Measurements from ENCODE around the gene FFAR3. TPM values are rescaled to one million over a fixed set of nuclear protein-coding genes. Genes with fewer than 3 reads are reported as not detected.

FFAR3 gene
- total RNA-seq, 4 donors from 2014 or later = not detected

DNA sequence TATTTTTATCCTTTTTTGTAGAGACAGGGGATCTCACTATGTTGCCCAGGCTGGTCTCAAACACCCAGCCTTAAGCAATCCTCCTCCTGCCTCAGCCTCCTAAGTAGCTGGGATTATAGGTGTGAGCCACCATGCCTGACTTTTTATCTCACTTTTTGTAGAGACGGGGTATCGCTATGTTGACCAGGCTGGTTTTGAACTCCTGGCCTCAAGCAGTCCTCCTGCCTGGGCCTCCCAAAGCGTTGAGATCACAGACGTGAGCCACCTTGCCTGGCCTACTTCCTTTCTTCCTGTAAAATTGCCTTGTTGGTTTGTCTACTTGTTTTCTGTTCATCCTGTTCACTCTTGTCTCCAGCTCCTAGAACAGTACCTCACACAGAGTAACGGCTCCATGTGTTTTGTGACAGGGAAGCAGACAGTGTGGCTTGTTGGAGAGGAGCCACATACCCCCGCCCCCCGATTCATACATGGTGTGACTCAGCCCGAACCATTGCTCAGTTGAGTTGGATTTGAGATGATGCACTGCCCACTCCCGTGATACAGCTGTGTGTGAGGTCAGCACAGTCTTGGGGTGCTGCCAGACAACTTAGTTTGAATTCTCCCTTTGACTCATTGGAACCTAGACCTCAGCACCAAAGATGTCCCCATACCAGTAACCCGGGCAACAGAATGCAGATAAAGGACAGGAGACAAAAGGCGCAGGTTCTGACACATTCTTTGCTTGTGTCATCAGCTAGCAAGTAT lies 46.8 kb downstream of the FFAR3 start:
- WGBS = 42% methylated on average over 11 of the region's 11 CpGs
- Histone ChIP-seq H3K27ac (no peak overlapping the region), H3K4me1 (no peaks in the 10 kb centered on the region), H3K27me3 (no peaks in the 10 kb centered on the region), H3K4me3 (no peak overlapping the region), H3K36me3 (no peaks in the 10 kb centered on the region), H3K9me3 (no peaks in the 10 kb centered on the region)
- TF ChIP-seq, protein P1, sequence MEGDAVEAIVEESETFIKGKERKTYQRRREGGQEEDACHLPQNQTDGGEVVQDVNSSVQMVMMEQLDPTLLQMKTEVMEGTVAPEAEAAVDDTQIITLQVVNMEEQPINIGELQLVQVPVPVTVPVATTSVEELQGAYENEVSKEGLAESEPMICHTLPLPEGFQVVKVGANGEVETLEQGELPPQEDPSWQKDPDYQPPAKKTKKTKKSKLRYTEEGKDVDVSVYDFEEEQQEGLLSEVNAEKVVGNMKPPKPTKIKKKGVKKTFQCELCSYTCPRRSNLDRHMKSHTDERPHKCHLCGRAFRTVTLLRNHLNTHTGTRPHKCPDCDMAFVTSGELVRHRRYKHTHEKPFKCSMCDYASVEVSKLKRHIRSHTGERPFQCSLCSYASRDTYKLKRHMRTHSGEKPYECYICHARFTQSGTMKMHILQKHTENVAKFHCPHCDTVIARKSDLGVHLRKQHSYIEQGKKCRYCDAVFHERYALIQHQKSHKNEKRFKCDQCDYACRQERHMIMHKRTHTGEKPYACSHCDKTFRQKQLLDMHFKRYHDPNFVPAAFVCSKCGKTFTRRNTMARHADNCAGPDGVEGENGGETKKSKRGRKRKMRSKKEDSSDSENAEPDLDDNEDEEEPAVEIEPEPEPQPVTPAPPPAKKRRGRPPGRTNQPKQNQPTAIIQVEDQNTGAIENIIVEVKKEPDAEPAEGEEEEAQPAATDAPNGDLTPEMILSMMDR (IDR thresholded peaks at IDR 0.05) = no peak
- TF ChIP-seq POLR2A (IDR thresholded peaks at IDR 0.05) (no peak), POLR2AphosphoS5 (IDR thresholded peaks at IDR 0.05) (no peak), EP300 (IDR thresholded peaks at IDR 0.05) (no peak)
- DNase-seq (ENCODE audit: low spot score in 2 of 2) = no peak

DNA sequence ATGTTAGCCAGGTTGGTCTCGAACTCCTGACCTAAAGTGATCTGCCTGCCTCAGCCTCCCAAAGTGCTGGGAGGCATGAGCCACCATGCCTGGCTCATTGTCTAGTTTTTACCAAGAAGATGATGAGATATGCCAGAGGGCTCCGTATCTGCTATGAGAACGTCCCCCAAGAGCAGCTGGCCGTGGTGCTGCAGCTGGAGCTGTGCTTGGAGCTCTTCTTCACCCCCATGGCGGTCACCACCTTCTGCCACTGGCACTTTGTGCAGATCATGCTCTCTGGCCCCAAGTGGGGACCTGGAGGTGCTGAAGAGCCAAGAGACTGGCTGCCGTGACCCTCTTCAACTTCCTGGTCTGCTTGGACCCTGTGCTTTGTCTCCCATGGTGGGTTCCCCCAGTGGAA lies 49.4 kb downstream of the FFAR3 start:
- Histone ChIP-seq H3K4me1 (no peaks in the 10 kb centered on the region), H3K27me3 (peaks cover 6% of the 10 kb centered on the region), H3K27ac (no peak overlapping the region), H3K36me3 (no peaks in the 10 kb centered on the region), H3K4me3 (no peak overlapping the region), H3K9me3 (no peaks in the 10 kb centered on the region)
- 78% methylated on average over 6 of the region's 6 CpGs for WGBS
- TF ChIP-seq EP300 (IDR thresholded peaks at IDR 0.05) (no peak), POLR2AphosphoS5 (IDR thresholded peaks at IDR 0.05) (no peak), POLR2A (IDR thresholded peaks at IDR 0.05) (no peak)
- TF ChIP-seq, protein P1 (IDR thresholded peaks at IDR 0.05) = no peak
- DNase-seq (ENCODE audit: low spot score in 2 of 2) = peak in 1 of 2 donors; percentile 56

DNA sequence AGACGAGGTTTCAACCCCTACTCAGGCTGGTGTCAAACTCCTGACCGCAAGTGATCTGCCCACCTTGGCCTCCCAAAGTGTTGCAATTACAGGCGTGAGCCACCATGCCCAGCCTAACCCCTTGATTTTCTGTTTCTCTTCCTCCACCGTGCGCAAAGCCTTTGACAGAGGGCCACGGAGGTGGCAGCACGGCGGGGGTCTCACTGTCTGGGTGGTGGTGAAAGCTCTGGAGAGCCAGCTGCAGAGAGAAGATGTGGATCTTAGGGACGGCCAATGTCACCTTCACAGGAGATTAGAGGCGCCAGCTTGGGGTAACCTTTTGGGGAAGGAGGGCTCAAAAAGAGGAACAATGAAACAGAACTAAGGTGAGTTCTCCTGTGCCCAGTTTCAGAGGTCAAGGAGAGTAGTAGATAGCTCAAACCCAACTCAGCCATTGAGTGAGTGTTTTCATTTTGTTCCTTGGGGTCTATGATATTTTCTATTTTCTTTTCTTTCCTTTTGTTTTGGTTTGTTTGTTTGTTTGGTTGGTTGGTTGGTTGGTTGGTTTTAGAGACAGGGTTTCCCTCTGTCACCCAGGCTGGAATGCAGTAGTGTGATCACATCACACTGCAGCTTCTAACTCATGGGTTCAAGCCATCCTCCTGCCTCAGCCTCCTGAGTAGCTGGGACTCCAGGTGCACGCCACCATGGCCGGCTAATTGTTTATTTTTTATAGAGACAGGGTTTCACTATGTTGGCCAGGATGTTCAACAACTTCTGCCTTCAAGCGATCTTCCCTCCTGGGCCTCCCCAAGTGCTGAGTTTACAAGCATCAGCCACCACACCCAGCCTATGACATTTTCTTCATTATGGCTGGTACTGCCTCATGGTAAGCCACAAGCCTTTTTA lies 50.3 kb downstream of the FFAR3 start:
- no peak overlapping the region for H3K27ac ChIP-seq
- H3K9me3 ChIP-seq = no peaks in the 10 kb centered on the region
- no peaks in the 10 kb centered on the region for H3K36me3 ChIP-seq
- peaks cover 7% of the 10 kb centered on the region for H3K27me3 ChIP-seq
- DNase-seq (ENCODE audit: low spot score in 2 of 2) = peak in 1 of 2 donors; percentile 41
- no peak overlapping the region for H3K4me3 ChIP-seq
- TF ChIP-seq POLR2AphosphoS5 (IDR thresholded peaks at IDR 0.05) (no peak), POLR2A (IDR thresholded peaks at IDR 0.05) (no peak), EP300 (IDR thresholded peaks at IDR 0.05) (no peak)
- TF ChIP-seq, protein P1 (IDR thresholded peaks at IDR 0.05) = no peak
- 88% methylated on average over 13 of the region's 13 CpGs for WGBS
- no peaks in the 10 kb centered on the region for H3K4me1 ChIP-seq

DNA sequence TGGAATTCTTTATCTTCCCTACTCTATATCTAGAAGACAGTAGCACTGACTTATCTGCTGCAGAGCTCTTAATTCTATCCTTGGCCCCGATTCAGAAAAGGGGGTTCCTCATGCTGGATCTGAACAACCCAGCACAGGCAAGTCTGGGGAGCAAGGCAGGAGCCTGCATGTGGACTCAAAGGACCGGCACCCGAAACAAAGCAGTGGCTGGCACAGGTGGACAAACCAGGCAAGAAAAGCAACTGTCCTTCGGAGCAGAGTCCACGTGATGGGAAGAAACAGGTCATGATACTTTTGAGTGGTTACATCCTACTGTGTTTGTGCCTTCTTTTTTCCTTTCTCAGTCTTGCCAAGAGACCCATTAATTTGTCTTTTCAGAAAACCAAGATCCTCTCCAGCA lies 50.9 kb downstream of the FFAR3 start:
- DNase-seq (ENCODE audit: low spot score in 2 of 2) = peak in 1 of 2 donors; percentile 31
- 85% methylated on average over 5 of the region's 5 CpGs for WGBS
- H3K27me3 ChIP-seq = peaks cover 13% of the 10 kb centered on the region
- H3K36me3 ChIP-seq = no peaks in the 10 kb centered on the region
- no peak overlapping the region for H3K27ac ChIP-seq
- TF ChIP-seq, protein P1 (IDR thresholded peaks at IDR 0.05) = no peak
- TF ChIP-seq POLR2AphosphoS5 (IDR thresholded peaks at IDR 0.05) = no peak
- no peak for TF ChIP-seq EP300 (IDR thresholded peaks at IDR 0.05)
- TF ChIP-seq POLR2A (IDR thresholded peaks at IDR 0.05) = no peak
- H3K4me1 ChIP-seq = no peaks in the 10 kb centered on the region
- H3K9me3 ChIP-seq = no peaks in the 10 kb centered on the region
- no peak overlapping the region for H3K4me3 ChIP-seq

Other genes with a start within 250 kb of the FFAR3 start
- gene FXYD3, start 242.6 kb upstream of the FFAR3 start, total RNA-seq = 100 to 1,000 TPM; 383 to 765 (median 575) TPM
- gene LGI4, start 223.4 kb upstream of the FFAR3 start, total RNA-seq = 10 to 100 TPM in 1 of 4 donors, 1 to 10 TPM in 3; 4.3 to 11.8 (median 7.8) TPM
- gene FXYD1, start 219.6 kb upstream of the FFAR3 start, total RNA-seq = 10 to 100 TPM in 1 of 4 donors, 1 to 10 TPM in 3; 2.0 to 10.9 (median 6.7) TPM
- gene FXYD7, start 215.2 kb upstream of the FFAR3 start, total RNA-seq = 1 to 10 TPM in 1 of 4 donors, not detected in 3; 2.2 TPM
- gene FXYD5, start 203.7 kb upstream of the FFAR3 start, total RNA-seq = 10 to 100 TPM; 29.8 to 64.8 (median 37.7) TPM
- not detected for gene FAM187B, start 129.7 kb upstream of the FFAR3 start, total RNA-seq
- 100 to 1,000 TPM in 1 of 4 donors, 10 to 100 TPM in 3; 67.4 to 105 (median 80.8) TPM for gene LSR, start 109.5 kb upstream of the FFAR3 start, total RNA-seq
- 100 to 1,000 TPM; 111 to 178 (median 122) TPM for gene USF2, start 89.5 kb upstream of the FFAR3 start, total RNA-seq
- 1 to 10 TPM in 2 of 4 donors, not detected in 2; 1.4 to 1.5 TPM for gene HAMP, start 75.9 kb upstream of the FFAR3 start, total RNA-seq
- gene MAG, start 66.3 kb upstream of the FFAR3 start, total RNA-seq = not detected
- not detected for gene CD22, start 29.3 kb upstream of the FFAR3 start, total RNA-seq
- not detected for gene FFAR1, start 10.6 kb upstream of the FFAR3 start, total RNA-seq
- not detected for gene GPR42, start 12.6 kb downstream of the FFAR3 start, total RNA-seq
- under 1 TPM in 3 of 4 donors, not detected in 1; 0.29 to 0.64 (median 0.30) TPM for gene FFAR2, start 89.8 kb downstream of the FFAR3 start, total RNA-seq
- over 10,000 TPM in 2 of 4 donors, 1,000 to 10,000 TPM in 2; 1,056 to 12,237 (median 8,197) TPM for gene KRTDAP, start 132.0 kb downstream of the FFAR3 start, total RNA-seq
- gene DMKN, start 155.2 kb downstream of the FFAR3 start, total RNA-seq = 1,000 to 10,000 TPM; 2,237 to 6,229 (median 5,437) TPM
- 1,000 to 10,000 TPM in 3 of 4 donors, 100 to 1,000 TPM in 1; 308 to 1,594 (median 1,430) TPM for gene SBSN, start 169.9 kb downstream of the FFAR3 start, total RNA-seq
- gene GAPDHS, start 175.0 kb downstream of the FFAR3 start, total RNA-seq = 1 to 10 TPM; 4.1 to 8.4 (median 6.4) TPM
- 100 to 1,000 TPM in 3 of 4 donors, 10 to 100 TPM in 1; 67.5 to 158 (median 118) TPM for gene TMEM147, start 187.2 kb downstream of the FFAR3 start, total RNA-seq
- not detected for gene ATP4A, start 205.2 kb downstream of the FFAR3 start, total RNA-seq
- not detected for gene PMIS2, start 227.7 kb downstream of the FFAR3 start, total RNA-seq

Data from suprapubic skin (tissue), 4 donors.